GM21786 (cell line): ENCODE results near the gene ANKS3.

Experiments
- ATAC-seq: cut with Tn5 transposase; IDR thresholded peaks from one replicate; pipeline ENCODE4 v1.9.1; 2021; ENCODE audit not compliant: unreplicated experiment

The ANKS3 gene

GRCh38 chr16:4696905-4697847, 36.9 kb downstream of the ANKS3 start:
- no peak for ATAC-seq

- ATAC-seq: no peak
These were observed 37.7 kb downstream of the ANKS3 start for GRCh38 chr16:4696172-4696904.

- ATAC-seq: no peak
These were observed 38.4 kb downstream of the ANKS3 start for GRCh38 chr16:4695473-4696171.

GRCh38 chr16:4694642-4695451, 39.2 kb downstream of the ANKS3 start:
- ATAC-seq: no peak

GRCh38 chr16:4693956-4694641, 40.0 kb downstream of the ANKS3 start:
- ATAC-seq: peak; percentile 3

- peak; percentile 95 for ATAC-seq
These were observed 40.6 kb downstream of the ANKS3 start, which contains the start of gene NUDT16L1 for GRCh38 chr16:4693296-4693955. Gene NUDT16L1 (plus strand): TSS chr16:4693562. CDS start chr16:4693727, 165 bp downstream.

GRCh38 chr16:4692460-4693295, 41.4 kb downstream of the ANKS3 start:
- ATAC-seq: peak; percentile 12

GRCh38 chr16:4691666-4692412, 42.2 kb downstream of the ANKS3 start:
- no peak for ATAC-seq

- no peak for ATAC-seq
These were observed 43.0 kb downstream of the ANKS3 start for GRCh38 chr16:4690946-4691665.

- no peak for ATAC-seq
These were observed 44.0 kb downstream of the ANKS3 start for GRCh38 chr16:4689864-4690704.

- no peak for ATAC-seq
These were observed 44.9 kb downstream of the ANKS3 start for GRCh38 chr16:4689091-4689671.

- ATAC-seq: no peak
These were observed 45.4 kb downstream of the ANKS3 start for GRCh38 chr16:4688674-4689045.

GRCh38 chr16:4687946-4688673, 46.0 kb downstream of the ANKS3 start:
- no peak for ATAC-seq

- ATAC-seq: no peak
These were observed 46.7 kb downstream of the ANKS3 start for GRCh38 chr16:4687416-4687815.

- no peak for ATAC-seq
These were observed 47.4 kb downstream of the ANKS3 start for GRCh38 chr16:4686497-4687210.
